Suprapubic skin (tissue), 4 donors: Measurements from ENCODE around the gene DBNDD2. TPM values are rescaled to one million over a fixed set of nuclear protein-coding genes. Genes with fewer than 3 reads are reported as not detected.

ENCODE experiments used
- DNase-seq, 2 donors: peaks; one replicate each; pipeline ENCODE4 v3.0.0-alpha.2; 2019; ENCODE audit warnings: low spot score in 2 of 2
- H3K27ac ChIP-seq: fragments of 200-600 bp; sonication (generic); one replicate; pipeline ENCODE4 v1.5.1; 2019
- H3K27me3 ChIP-seq: fragments of 200-600 bp; sonication (generic); one replicate; pipeline ENCODE4 v1.5.1; 2019
- H3K36me3 ChIP-seq: fragments of 200-600 bp; sonication (generic); one replicate; pipeline ENCODE4 v1.5.1; 2019
- H3K4me1 ChIP-seq: fragments of 200-600 bp; sonication (generic); one replicate; pipeline ENCODE4 v1.5.1; 2019
- H3K4me3 ChIP-seq: fragments of 200-600 bp; sonication (generic); one replicate; pipeline ENCODE4 v1.5.1; 2019; ENCODE audit warnings: mild to moderate bottlenecking
- H3K9me3 ChIP-seq: fragments of 200-600 bp; sonication (generic); one replicate; pipeline ENCODE4 v1.5.1; 2019
- CTCF ChIP-seq, 2 donors: fragments of 200-600 bp in 1 of 2; fragments of 450-650 bp in 1 of 2; sonication (generic) in 1 of 2; IDR thresholded peaks; one replicate each; pipeline ENCODE4 v1.5.1; 2016 to 2019; ENCODE audit warnings: antibody characterized with exemption in 2 of 2, mild to moderate bottlenecking in 1 of 2, moderate library complexity in 1 of 2
- EP300 ChIP-seq: sonication (generic); formaldehyde crosslinking; IDR thresholded peaks from one replicate; pipeline ENCODE4 v1.6.1; 2017; ENCODE audit warnings: antibody characterized with exemption
- POLR2A ChIP-seq, 2 donors: fragments of 450-650 bp; IDR thresholded peaks; one replicate each; pipeline ENCODE4 v1.6.1; 2017; ENCODE audit warnings: antibody characterized with exemption in 2 of 2, mild to moderate bottlenecking in 2 of 2, moderate library complexity in 2 of 2
- POLR2AphosphoS5 ChIP-seq, 3 donors: sonication (generic); formaldehyde crosslinking; IDR thresholded peaks; one replicate each; pipeline ENCODE4 v1.6.1; 2017; ENCODE audit warnings: antibody characterized with exemption in 3 of 3
- WGBS: methylation state at CpG from one replicate; pipeline ENCODE4 v1.1.5; 2018; 5-methylcytosine and 5-hydroxymethylcytosine counted together
- total RNA-seq, 4 donors: library from RNA; depleted of rRNA; stranded (reverse); fragments of >200 nt; gene quantifications; one replicate each; pipeline ENCODE4 v1.1.0, GENCODE V29; 2016

DBNDD2 gene
- total RNA-seq, 4 donors from 2014 or later = 42.4 to 72.3 (median 49.7) TPM

- Histone ChIP-seq H3K27ac (peak overlapping the region; percentile 8), H3K4me3 (peak overlapping the region; percentile 44), H3K9me3 (no peaks in the 10 kb centered on the region), H3K27me3 (no peaks in the 10 kb centered on the region), H3K36me3 (peaks cover 1% of the 10 kb centered on the region), H3K4me1 (peaks cover 17% of the 10 kb centered on the region)
- WGBS = 9% methylated on average over 19 of the region's 38 CpGs
- DNase-seq = peak; percentile 94 to 95
- TF ChIP-seq EP300 = no peak
- peak in 1 of 3 donors; percentile 62 for TF ChIP-seq POLR2AphosphoS5 (IDR thresholded peaks at IDR 0.05)
- peak; percentile 68 to 83 for TF ChIP-seq CTCF (IDR thresholded peaks at IDR 0.05)
Measured at GRCh38 chr20:45373353-45374100, 34.6 kb upstream of the DBNDD2 start.

GRCh38 chr20:45374101-45374467 lies 34.0 kb upstream of the DBNDD2 start:
- Histone ChIP-seq H3K9me3 (no peaks in the 10 kb centered on the region), H3K4me3 (peak overlapping the region; percentile 44), H3K4me1 (peaks cover 17% of the 10 kb centered on the region), H3K36me3 (no peaks in the 10 kb centered on the region), H3K27me3 (no peaks in the 10 kb centered on the region), H3K27ac (no peak overlapping the region)
- 57% methylated on average over 9 of the region's 9 CpGs for WGBS
- DNase-seq = no peak
- no peak for TF ChIP-seq CTCF (IDR thresholded peaks at IDR 0.05)
- TF ChIP-seq POLR2AphosphoS5 (IDR thresholded peaks at IDR 0.05) = no peak
- no peak for TF ChIP-seq EP300
- TF ChIP-seq POLR2A (IDR thresholded peaks at IDR 0.05) = no peak

GRCh38 chr20:45374966-45375365 lies 33.1 kb upstream of the DBNDD2 start:
- Histone ChIP-seq H3K27ac (no peak overlapping the region), H3K27me3 (no peaks in the 10 kb centered on the region), H3K36me3 (no peaks in the 10 kb centered on the region), H3K9me3 (no peaks in the 10 kb centered on the region), H3K4me3 (no peak overlapping the region), H3K4me1 (peaks cover 17% of the 10 kb centered on the region)
- TF ChIP-seq POLR2A (IDR thresholded peaks at IDR 0.05) = no peak
- DNase-seq = no peak
- 92% methylated on average over 14 of the region's 14 CpGs for WGBS

GRCh38 chr20:45377269-45377668 lies 30.8 kb upstream of the DBNDD2 start:
- no peak overlapping the region for H3K27ac ChIP-seq
- DNase-seq = no peak
- H3K27me3 ChIP-seq = no peaks in the 10 kb centered on the region
- TF ChIP-seq POLR2A (IDR thresholded peaks at IDR 0.05) (no peak), EP300 (no peak), POLR2AphosphoS5 (IDR thresholded peaks at IDR 0.05) (no peak), CTCF (IDR thresholded peaks at IDR 0.05) (no peak)
- no peak overlapping the region for H3K4me3 ChIP-seq
- H3K4me1 ChIP-seq = peaks cover 16% of the 10 kb centered on the region
- 86% methylated on average over 11 of the region's 11 CpGs for WGBS
- no peaks in the 10 kb centered on the region for H3K9me3 ChIP-seq
- no peaks in the 10 kb centered on the region for H3K36me3 ChIP-seq

- peaks cover 7% of the 10 kb centered on the region for H3K4me1 ChIP-seq
- no peaks in the 10 kb centered on the region for H3K36me3 ChIP-seq
- 91% methylated on average over 1 of the region's 1 CpG for WGBS
- H3K9me3 ChIP-seq = no peaks in the 10 kb centered on the region
- H3K27ac ChIP-seq = no peak within 1 kb of the TSS
- H3K4me3 ChIP-seq = no peak within 1 kb of the TSS
- DNase-seq = no peak
- no peaks in the 10 kb centered on the region for H3K27me3 ChIP-seq
- TF ChIP-seq POLR2AphosphoS5 (IDR thresholded peaks at IDR 0.05) = no peak
- TF ChIP-seq CTCF (IDR thresholded peaks at IDR 0.05) = no peak
Measured at GRCh38 chr20:45378191-45378590, 29.9 kb upstream of the DBNDD2 start, which contains the start of gene TP53TG5. TSS of gene TP53TG5 (minus strand) at chr20:45378325. CDS start at chr20:45378236, 89 bp downstream.
